NCI-H128 (cell line): ENCODE measurements around the gene PYGB.

Experiments used
- DNase-seq: peaks from one replicate; lab custom pipeline; 2025; ENCODE audit not compliant: unreplicated experiment; lab: John Stamatoyannopoulos, UW

Gene PYGB

GRCh38 chr20:25215521-25215920, 32.4 kb upstream of the PYGB start:
- DNase-seq = no peak

- no peak for DNase-seq
Observed at GRCh38 chr20:25216199-25216945, 31.5 kb upstream of the PYGB start.

GRCh38 chr20:25217161-25218108, 30.4 kb upstream of the PYGB start:
- no peak for DNase-seq

- no peak for DNase-seq
Observed at GRCh38 chr20:25218109-25218486, 29.8 kb upstream of the PYGB start.

- no peak for DNase-seq
Observed at GRCh38 chr20:25218492-25218891, 29.4 kb upstream of the PYGB start.

GRCh38 chr20:25219365-25219764, 28.5 kb upstream of the PYGB start:
- DNase-seq = no peak

GRCh38 chr20:25220021-25220730, 27.7 kb upstream of the PYGB start:
- DNase-seq = no peak

- DNase-seq = no peak
Observed at GRCh38 chr20:25220810-25221591, 26.9 kb upstream of the PYGB start.

- no peak for DNase-seq
Observed at GRCh38 chr20:25221592-25222460, 26.1 kb upstream of the PYGB start.

GRCh38 chr20:25222461-25223178, 25.3 kb upstream of the PYGB start:
- no peak for DNase-seq

GRCh38 chr20:25223179-25223661, 24.7 kb upstream of the PYGB start:
- DNase-seq = no peak

GRCh38 chr20:25223765-25224720, 23.8 kb upstream of the PYGB start:
- DNase-seq = no peak

GRCh38 chr20:25224941-25225340, 22.9 kb upstream of the PYGB start:
- no peak for DNase-seq

GRCh38 chr20:25225642-25226432, 22.0 kb upstream of the PYGB start:
- no peak for DNase-seq

GRCh38 chr20:25226433-25227316, 21.2 kb upstream of the PYGB start:
- no peak for DNase-seq

- no peak for DNase-seq
Observed at GRCh38 chr20:25227317-25227831, 20.5 kb upstream of the PYGB start.
